ENCODE measurements around the gene HEMK1.

- TF ChIP-seq CTCF (conservative IDR thresholded peaks at IDR 0.05) (no peak), ZFX (IDR thresholded peaks at IDR 0.05) (no peak)
These were observed 39.0 kb upstream of the HEMK1 start for GRCh38 chr3:50530001-50530970.
